CD4-positive, CD25-positive, alpha-beta regulatory T cell (primary cell): ENCODE measurements around the gene OPCML. TPM values are rescaled to one million over a fixed set of nuclear protein-coding genes. Genes with fewer than 3 reads are reported as not detected.

Experiments used
- ATAC-seq, 2 donors: fragments of 150-1000 bp; cut with Tn5 transposase; one replicate each; pipeline ENCODE4 v1.10.0; 2021; ENCODE audit warnings: low read depth in 2 of 2, moderate number of reproducible peaks in 2 of 2, moderate library complexity in 1 of 2
- DNase-seq, 3 donors: peaks; one replicate each; pipeline versions ENCODE4 v3.0.0 to v3.0.0-alpha.2; 2012 to 2022; ENCODE audit warnings: mixed read lengths in 1 of 3
- H3K27ac ChIP-seq: one replicate; pipeline ENCODE4 v1.7.0; 2013; ENCODE audit warnings: mild to moderate bottlenecking, low read length; ENCODE audit not compliant: insufficient read depth, poor library complexity, severe bottlenecking
- H3K27me3 ChIP-seq: one replicate; pipeline ENCODE4 v1.7.0; 2013; ENCODE audit warnings: low read length; ENCODE audit not compliant: control insufficient read depth, insufficient read depth
- H3K36me3 ChIP-seq: one replicate; pipeline ENCODE4 v1.7.0; 2013; ENCODE audit warnings: mild to moderate bottlenecking, low read length, moderate library complexity; ENCODE audit not compliant: control insufficient read depth, insufficient read depth
- H3K4me1 ChIP-seq: 2 replicates; pipeline ENCODE4 v1.7.0; 2013; ENCODE audit warnings: mild to moderate bottlenecking, low read length; ENCODE audit not compliant: insufficient read depth, control insufficient read depth, poor library complexity, severe bottlenecking
- H3K4me3 ChIP-seq: one replicate; pipeline ENCODE4 v1.7.0; 2013; ENCODE audit warnings: low read depth, mild to moderate bottlenecking, low read length, moderate library complexity
- H3K9me3 ChIP-seq, 2 experiments: 1 replicate in 1 of 2; 2 replicates in 1 of 2; pipeline ENCODE4 v1.7.0; 2013; ENCODE audit warnings: low read length in 2 of 2, mild to moderate bottlenecking in 1 of 2, moderate library complexity in 1 of 2; ENCODE audit not compliant: control insufficient read depth in 2 of 2
- H3K27ac Mint-ChIP-seq, 3 donors: one replicate each; pipeline ENCODE4 v1.8.0; 2020 to 2022; ENCODE audit warnings: mild to moderate bottlenecking in 3 of 3, mixed read lengths in 3 of 3, moderate library complexity in 2 of 3
- H3K27me3 Mint-ChIP-seq: one replicate; pipeline ENCODE4 v1.8.0; 2022; ENCODE audit warnings: mild to moderate bottlenecking, mixed read lengths
- H3K36me3 Mint-ChIP-seq: one replicate; pipeline ENCODE4 v1.8.0; 2020; ENCODE audit warnings: mixed read lengths
- H3K4me1 Mint-ChIP-seq, 4 donors: one replicate each; pipeline ENCODE4 v1.8.0; 2020 to 2022; ENCODE audit warnings: mixed read lengths in 4 of 4, mild to moderate bottlenecking in 1 of 4
- H3K4me3 Mint-ChIP-seq, 4 donors: one replicate each; pipeline ENCODE4 v1.8.0; 2020 to 2022; ENCODE audit warnings: mild to moderate bottlenecking in 4 of 4, mixed read lengths in 4 of 4, moderate library complexity in 3 of 4
- H3K9me3 Mint-ChIP-seq, 7 donors: one replicate each; pipeline ENCODE4 v1.8.0; 2020 to 2022; ENCODE audit warnings: mixed read lengths in 7 of 7, mild to moderate bottlenecking in 3 of 7, moderate library complexity in 2 of 7
- polyA plus RNA-seq, 4 donors: library from polyadenylated mRNA; unstranded; fragments of 300-500 nt; fragmentation: Illumina TruSeq; gene quantifications; one replicate each; pipeline ENCODE4 v1.2.3, GENCODE V29; 2021
- total RNA-seq: library from RNA; stranded (reverse); gene quantifications from one replicate; pipeline ENCODE4 v1.2.3, GENCODE V29; 2022

The OPCML gene
- total and polyA plus RNA-seq, 5 donors from 2014 or later, result not detected

DNA sequence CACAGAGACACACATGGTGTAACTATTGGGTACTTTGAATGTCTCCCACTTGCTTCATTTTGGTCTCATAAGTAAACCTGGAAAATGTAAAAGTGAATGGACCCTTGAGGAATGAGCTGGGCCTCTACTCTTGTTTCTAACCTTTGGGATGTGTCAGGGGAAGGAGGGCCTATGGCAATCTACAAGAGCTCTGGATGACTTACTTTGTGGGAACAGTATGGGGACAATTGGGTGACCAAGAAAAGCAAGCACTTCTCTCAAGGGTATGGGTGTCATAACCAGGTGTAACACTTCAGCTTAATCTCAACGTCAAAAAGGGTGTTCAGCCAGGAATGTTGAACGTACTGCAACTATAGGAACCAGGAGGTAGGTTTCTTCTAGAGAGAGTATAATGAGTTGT, 144.0 kb downstream of the OPCML start:
- Histone ChIP-seq H3K9me3 (no peaks in the 10 kb centered on the region), H3K27me3 (no peaks in the 10 kb centered on the region), H3K36me3 (no peaks in the 10 kb centered on the region), H3K27ac (no peak overlapping the region), H3K4me3 (no peak overlapping the region), H3K4me1 (no peaks in the 10 kb centered on the region)
- DNase-seq (no peak), ATAC-seq (no peak)
- Mint-ChIP-seq H3K4me3 (no peak overlapping the region), H3K27me3 (no peaks in the 10 kb centered on the region), H3K9me3 (peaks cover 0 to 2% (median 0%) of the 10 kb centered on the region in 7 donors), H3K4me1 (no peaks in the 10 kb centered on the region), H3K36me3 (no peaks in the 10 kb centered on the region), H3K27ac (no peak overlapping the region)

DNA sequence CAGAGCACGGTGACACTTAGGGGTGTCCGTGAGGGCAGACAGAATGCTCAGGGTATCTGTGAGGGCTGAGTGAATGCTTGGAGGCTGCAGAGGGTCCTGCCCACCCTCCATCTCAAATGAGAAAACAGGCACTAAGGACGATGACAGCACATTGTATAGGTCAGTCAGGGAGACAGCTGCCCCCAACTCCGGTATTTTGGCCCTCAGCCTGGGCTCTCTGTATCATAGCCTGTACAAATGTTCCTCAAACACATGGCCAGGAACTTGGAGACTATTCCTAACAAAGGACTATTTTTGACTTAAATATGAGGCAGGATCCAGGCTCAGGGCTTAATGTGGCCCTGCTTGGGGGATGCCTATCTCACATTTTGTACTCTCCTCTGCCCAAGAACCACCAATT, 145.4 kb downstream of the OPCML start:
- Mint-ChIP-seq H3K27me3 (no peaks in the 10 kb centered on the region), H3K9me3 (peaks cover 0 to 3% (median 0%) of the 10 kb centered on the region in 7 donors), H3K4me1 (no peaks in the 10 kb centered on the region), H3K4me3 (no peak overlapping the region), H3K36me3 (no peaks in the 10 kb centered on the region), H3K27ac (no peak overlapping the region)
- no peak overlapping the region for H3K27ac ChIP-seq
- DNase-seq (no peak), ATAC-seq (no peak)
- H3K4me1 ChIP-seq, result no peaks in the 10 kb centered on the region
- H3K4me3 ChIP-seq, result no peak overlapping the region
- H3K9me3 ChIP-seq, result no peaks in the 10 kb centered on the region
- no peaks in the 10 kb centered on the region for H3K36me3 ChIP-seq
- H3K27me3 ChIP-seq, result no peaks in the 10 kb centered on the region

DNA sequence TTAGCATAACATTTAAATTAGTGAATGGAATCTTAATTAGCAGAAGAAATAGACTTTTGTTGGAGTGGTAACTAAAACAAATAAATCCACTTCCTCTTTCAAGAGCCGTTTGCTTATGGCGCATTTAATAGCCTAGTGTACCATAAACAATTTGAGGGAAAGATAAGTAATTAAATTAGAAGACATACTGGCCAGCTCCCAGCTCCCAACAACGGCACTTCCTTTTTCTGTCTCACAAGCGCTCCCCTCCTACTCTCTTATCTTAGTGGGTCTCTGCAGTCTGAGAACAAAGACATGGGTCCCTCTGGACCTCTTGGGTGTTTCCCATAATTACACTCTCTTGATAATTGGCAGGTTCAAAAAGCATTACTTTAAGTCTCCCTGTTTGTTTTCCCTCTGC, 146.0 kb downstream of the OPCML start:
- H3K9me3 ChIP-seq, result no peaks in the 10 kb centered on the region
- H3K4me1 ChIP-seq, result no peaks in the 10 kb centered on the region
- H3K27ac Mint-ChIP-seq, result no peak overlapping the region
- H3K27me3 Mint-ChIP-seq, result no peaks in the 10 kb centered on the region
- H3K4me3 ChIP-seq, result no peak overlapping the region
- no peak overlapping the region for H3K27ac ChIP-seq
- H3K4me1 Mint-ChIP-seq, result no peaks in the 10 kb centered on the region
- no peaks in the 10 kb centered on the region for H3K36me3 ChIP-seq
- H3K27me3 ChIP-seq, result no peaks in the 10 kb centered on the region
- DNase-seq (no peak), ATAC-seq (no peak)
- peaks cover 0 to 3% (median 2%) of the 10 kb centered on the region in 7 donors for H3K9me3 Mint-ChIP-seq
- no peaks in the 10 kb centered on the region for H3K36me3 Mint-ChIP-seq
- H3K4me3 Mint-ChIP-seq, result no peak overlapping the region

DNA sequence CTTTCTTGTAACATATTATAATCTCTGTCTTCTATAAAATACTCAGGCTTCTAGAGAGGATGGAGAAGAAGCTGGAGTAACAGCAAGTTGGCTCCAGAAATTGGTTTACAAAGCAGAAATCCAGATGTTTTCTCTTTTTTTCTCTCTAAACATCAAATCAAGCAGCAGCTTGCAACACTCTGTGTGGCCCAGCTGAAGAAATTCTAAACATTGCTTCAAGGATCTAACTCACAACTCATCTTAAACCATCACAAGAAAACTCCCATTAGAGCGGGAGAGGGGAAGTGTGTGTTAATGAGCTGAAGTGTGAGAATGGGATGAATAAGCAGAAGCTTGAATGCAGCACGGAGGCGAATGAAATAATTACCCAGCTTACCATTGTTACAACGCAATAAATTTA, 146.5 kb downstream of the OPCML start:
- peaks cover 0 to 7% (median 2%) of the 10 kb centered on the region in 7 donors for H3K9me3 Mint-ChIP-seq
- H3K27me3 Mint-ChIP-seq, result no peaks in the 10 kb centered on the region
- H3K9me3 ChIP-seq, result no peaks in the 10 kb centered on the region
- no peak overlapping the region for H3K4me3 Mint-ChIP-seq
- no peaks in the 10 kb centered on the region for H3K4me1 ChIP-seq
- no peak overlapping the region for H3K27ac Mint-ChIP-seq
- H3K27ac ChIP-seq, result no peak overlapping the region
- ATAC-seq (no peak), DNase-seq (no peak)
- no peaks in the 10 kb centered on the region for H3K4me1 Mint-ChIP-seq
- H3K4me3 ChIP-seq, result no peak overlapping the region
- H3K36me3 ChIP-seq, result no peaks in the 10 kb centered on the region
- no peaks in the 10 kb centered on the region for H3K36me3 Mint-ChIP-seq
- no peaks in the 10 kb centered on the region for H3K27me3 ChIP-seq

DNA sequence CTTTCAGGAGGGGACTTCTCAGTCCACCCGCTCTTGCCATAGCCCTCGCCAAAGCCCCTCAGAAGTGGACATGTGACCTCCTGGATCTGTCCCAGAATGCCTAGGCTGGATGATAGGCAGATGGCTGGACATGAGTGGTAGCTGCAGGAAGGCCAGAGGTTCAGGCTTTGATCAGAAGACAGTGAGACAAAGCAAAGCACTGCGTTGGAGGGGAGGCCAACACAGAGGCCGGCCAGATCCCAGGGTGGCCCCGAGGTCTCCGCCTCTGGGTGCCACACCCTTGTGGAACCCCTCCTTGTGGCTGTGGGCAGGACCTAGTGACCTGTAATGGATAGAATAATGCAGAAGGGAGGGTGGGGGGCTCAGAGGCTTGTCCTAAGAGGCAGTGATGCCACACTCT, 147.6 kb downstream of the OPCML start:
- no peak for ATAC-seq
- Histone ChIP-seq H3K36me3 (no peaks in the 10 kb centered on the region), H3K27ac (no peak overlapping the region), H3K9me3 (no peaks in the 10 kb centered on the region), H3K4me1 (no peaks in the 10 kb centered on the region), H3K4me3 (no peak overlapping the region), H3K27me3 (no peaks in the 10 kb centered on the region)
- Mint-ChIP-seq H3K4me1 (no peaks in the 10 kb centered on the region), H3K27ac (no peak overlapping the region), H3K9me3 (peaks cover 0 to 8% (median 2%) of the 10 kb centered on the region in 7 donors), H3K4me3 (no peak overlapping the region), H3K36me3 (no peaks in the 10 kb centered on the region), H3K27me3 (no peaks in the 10 kb centered on the region)
- no peak for DNase-seq

DNA sequence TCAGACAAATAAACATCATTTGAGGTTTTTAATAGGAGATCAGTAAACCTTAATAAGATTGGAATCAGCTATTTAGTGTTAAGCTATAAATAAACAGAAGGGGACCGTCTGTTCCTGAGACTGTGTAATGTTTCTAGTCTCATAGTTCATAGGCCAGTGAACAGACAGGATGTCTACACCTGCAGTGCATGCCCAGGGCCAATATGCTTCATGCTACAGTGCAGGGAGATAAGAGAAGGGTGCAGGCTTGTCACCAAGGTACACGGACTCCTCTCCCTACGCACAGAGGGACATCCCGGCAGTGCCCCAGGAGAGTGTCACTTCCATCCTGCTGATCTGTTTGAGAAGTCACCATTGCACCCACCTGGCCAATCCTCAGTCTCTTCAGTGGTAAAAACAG, 148.6 kb downstream of the OPCML start:
- no peaks in the 10 kb centered on the region for H3K36me3 ChIP-seq
- Mint-ChIP-seq H3K4me1 (no peaks in the 10 kb centered on the region), H3K27me3 (no peaks in the 10 kb centered on the region), H3K4me3 (no peak overlapping the region), H3K36me3 (no peaks in the 10 kb centered on the region), H3K27ac (no peak overlapping the region), H3K9me3 (peaks cover 0 to 10% (median 2%) of the 10 kb centered on the region in 7 donors)
- no peak overlapping the region for H3K27ac ChIP-seq
- H3K4me1 ChIP-seq, result no peaks in the 10 kb centered on the region
- no peaks in the 10 kb centered on the region for H3K9me3 ChIP-seq
- H3K4me3 ChIP-seq, result no peak overlapping the region
- H3K27me3 ChIP-seq, result no peaks in the 10 kb centered on the region
- ATAC-seq (no peak), DNase-seq (no peak)

DNA sequence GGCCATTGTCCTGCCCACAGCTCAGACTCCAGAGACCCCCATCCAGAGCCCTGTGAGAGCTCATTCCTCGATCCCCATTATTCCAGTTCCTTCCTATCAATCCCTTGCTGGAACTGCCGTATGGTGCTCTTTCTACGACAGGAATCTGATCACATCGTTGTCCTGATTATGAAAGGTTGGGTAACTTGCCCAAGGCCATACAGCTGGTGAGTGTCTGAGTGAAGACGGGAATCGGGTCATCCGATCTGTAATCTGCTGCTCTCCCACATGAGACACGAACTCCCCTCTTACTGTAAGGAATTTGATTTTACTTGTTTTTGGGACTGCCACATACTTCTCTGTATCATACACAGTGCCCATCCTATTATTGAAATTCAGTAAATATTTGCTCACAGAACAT, 149.1 kb downstream of the OPCML start:
- Mint-ChIP-seq H3K36me3 (no peaks in the 10 kb centered on the region), H3K27me3 (no peaks in the 10 kb centered on the region), H3K27ac (no peak overlapping the region), H3K4me3 (no peak overlapping the region), H3K9me3 (peaks cover 0 to 10% (median 2%) of the 10 kb centered on the region in 7 donors), H3K4me1 (no peaks in the 10 kb centered on the region)
- H3K27me3 ChIP-seq, result no peaks in the 10 kb centered on the region
- ATAC-seq (no peak), DNase-seq (no peak)
- H3K36me3 ChIP-seq, result no peaks in the 10 kb centered on the region
- H3K4me3 ChIP-seq, result no peak overlapping the region
- no peak overlapping the region for H3K27ac ChIP-seq
- H3K4me1 ChIP-seq, result no peaks in the 10 kb centered on the region
- no peaks in the 10 kb centered on the region for H3K9me3 ChIP-seq

DNA sequence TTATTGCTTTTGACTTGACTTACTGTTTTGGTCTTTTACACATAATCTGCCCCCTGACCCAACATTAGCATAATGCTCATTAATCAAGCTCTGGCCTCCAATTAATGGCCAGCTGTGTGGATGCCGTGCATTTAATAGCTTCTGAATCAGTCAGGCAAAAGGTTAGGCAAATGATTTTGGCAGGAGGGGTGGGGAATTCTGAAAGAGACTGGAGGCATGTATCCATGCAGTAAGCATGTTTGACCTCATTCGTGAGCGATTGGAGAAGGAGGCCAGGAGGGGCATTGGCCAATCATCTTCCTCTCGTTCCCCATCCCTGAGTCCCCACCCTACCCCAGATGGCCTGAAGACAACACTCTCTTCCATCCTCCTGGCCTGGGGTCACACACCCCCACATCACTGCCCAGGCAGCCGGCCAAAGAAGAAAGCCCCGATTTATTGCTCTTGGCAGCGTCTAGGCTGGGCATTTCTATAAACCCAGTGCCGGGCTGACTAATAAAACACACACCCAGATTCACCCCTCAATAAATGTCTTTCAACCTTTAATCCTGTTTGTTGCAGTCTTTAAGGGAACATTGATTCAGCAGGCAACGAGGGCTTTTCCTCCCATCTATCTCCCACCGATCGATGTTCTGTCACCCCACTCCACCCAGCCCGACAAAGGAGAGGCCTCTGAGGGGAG, 150.0 kb downstream of the OPCML start:
- Mint-ChIP-seq H3K27me3 (no peaks in the 10 kb centered on the region), H3K36me3 (no peaks in the 10 kb centered on the region), H3K4me3 (no peak overlapping the region), H3K27ac (no peak overlapping the region), H3K9me3 (peaks cover 0 to 10% (median 0%) of the 10 kb centered on the region in 7 donors), H3K4me1 (no peaks in the 10 kb centered on the region)
- Histone ChIP-seq H3K9me3 (no peaks in the 10 kb centered on the region), H3K36me3 (no peaks in the 10 kb centered on the region), H3K27me3 (no peaks in the 10 kb centered on the region), H3K4me3 (no peak overlapping the region), H3K27ac (no peak overlapping the region), H3K4me1 (no peaks in the 10 kb centered on the region)
- DNase-seq, result no peak
- ATAC-seq, result no peak
